Measurements from ENCODE around the gene DPCD.

The DPCD gene

DNA sequence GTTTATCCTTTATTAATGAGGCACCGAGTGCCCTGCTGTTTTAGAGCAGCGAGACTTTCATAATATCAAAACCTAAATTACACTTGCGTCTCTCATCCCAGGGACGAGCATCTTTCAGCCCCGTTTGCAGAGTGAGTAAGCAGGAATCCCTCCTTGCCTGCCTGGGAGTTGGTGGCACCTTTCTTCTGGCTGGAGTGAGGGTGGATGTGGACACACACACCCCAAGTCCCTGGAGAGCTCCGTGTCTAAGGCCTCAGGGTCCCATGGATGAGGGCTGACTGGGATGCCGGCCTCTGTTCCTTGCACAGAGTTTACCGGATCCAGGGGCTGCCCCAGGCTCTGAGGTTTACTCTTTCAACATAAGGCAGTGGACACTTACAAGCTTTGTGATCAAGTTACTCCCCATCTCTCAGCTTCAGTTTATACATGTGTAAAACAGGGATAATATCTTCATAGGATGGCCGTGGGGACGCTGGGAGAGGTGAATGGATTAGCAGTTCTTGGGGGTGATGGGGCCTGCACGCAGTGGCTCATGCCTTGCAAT lies 24.6 kb upstream of the DPCD start:
- H3K4me3 ChIP-seq (ENCODE audit: low read depth, low read length) = no peak overlapping the region
- TF ChIP-seq, protein P1, sequence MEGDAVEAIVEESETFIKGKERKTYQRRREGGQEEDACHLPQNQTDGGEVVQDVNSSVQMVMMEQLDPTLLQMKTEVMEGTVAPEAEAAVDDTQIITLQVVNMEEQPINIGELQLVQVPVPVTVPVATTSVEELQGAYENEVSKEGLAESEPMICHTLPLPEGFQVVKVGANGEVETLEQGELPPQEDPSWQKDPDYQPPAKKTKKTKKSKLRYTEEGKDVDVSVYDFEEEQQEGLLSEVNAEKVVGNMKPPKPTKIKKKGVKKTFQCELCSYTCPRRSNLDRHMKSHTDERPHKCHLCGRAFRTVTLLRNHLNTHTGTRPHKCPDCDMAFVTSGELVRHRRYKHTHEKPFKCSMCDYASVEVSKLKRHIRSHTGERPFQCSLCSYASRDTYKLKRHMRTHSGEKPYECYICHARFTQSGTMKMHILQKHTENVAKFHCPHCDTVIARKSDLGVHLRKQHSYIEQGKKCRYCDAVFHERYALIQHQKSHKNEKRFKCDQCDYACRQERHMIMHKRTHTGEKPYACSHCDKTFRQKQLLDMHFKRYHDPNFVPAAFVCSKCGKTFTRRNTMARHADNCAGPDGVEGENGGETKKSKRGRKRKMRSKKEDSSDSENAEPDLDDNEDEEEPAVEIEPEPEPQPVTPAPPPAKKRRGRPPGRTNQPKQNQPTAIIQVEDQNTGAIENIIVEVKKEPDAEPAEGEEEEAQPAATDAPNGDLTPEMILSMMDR (IDR thresholded peaks at IDR 0.05; ENCODE audit: borderline replicate concordance, insufficient read depth, low read depth, low read length) = no peak

DNA sequence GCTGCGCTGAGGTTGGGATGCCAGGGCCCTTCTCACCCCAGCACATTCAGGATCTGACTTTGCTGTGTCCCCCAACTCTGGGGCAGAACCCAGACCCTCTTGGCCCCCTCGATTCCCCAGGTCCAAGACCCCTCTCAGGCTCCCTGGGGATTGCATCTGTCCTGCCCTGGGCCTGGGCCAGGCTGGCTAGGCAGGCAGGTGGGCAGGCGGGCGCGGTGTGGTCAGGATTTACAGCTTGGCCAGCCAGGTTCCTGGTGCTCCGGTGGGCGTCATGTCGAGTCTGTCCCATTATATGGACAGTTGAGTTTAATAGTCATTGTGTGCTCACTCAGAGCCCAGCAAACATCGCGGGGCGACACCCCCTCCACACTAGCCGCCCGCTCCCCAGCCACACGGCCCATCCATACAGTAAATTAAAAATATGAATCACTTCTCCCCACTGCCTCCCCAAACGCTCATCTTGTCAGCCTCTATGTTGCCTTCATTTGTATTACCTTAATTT lies 23.6 kb upstream of the DPCD start:
- TF ChIP-seq, protein P1 (IDR thresholded peaks at IDR 0.05; ENCODE audit: borderline replicate concordance, insufficient read depth, low read depth, low read length) = no peak
- no peak overlapping the region for H3K4me3 ChIP-seq (ENCODE audit: low read depth, low read length)

DNA sequence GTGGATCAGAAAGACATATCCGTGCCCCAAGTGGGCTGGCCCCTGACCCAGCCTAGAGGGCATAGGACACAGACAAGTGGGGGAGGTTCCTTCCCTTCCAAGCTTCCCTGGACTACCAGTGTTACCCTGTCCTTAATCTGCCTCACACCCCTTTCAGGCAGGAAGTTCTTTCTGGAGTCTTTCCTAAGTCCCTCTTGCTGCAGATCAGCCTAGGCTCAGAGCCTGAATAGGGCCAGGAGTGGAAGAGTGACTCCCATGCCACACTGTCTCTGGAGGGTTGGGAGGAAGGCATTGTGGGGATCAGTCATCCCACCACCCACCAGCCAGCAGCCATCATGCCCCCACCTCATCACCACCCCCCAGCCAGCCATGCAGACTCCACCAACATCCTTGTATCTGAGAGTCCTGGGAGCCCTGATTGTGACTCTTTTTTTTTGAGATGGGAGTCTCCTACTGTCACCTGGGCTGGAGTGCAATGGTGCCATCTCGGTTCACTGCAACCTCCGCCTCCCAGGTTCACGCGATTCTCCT lies 22.7 kb upstream of the DPCD start:
- H3K4me3 ChIP-seq (ENCODE audit: low read depth, low read length) = no peak overlapping the region
- TF ChIP-seq, protein P1 (IDR thresholded peaks at IDR 0.05; ENCODE audit: borderline replicate concordance, insufficient read depth, low read depth, low read length) = no peak

DNA sequence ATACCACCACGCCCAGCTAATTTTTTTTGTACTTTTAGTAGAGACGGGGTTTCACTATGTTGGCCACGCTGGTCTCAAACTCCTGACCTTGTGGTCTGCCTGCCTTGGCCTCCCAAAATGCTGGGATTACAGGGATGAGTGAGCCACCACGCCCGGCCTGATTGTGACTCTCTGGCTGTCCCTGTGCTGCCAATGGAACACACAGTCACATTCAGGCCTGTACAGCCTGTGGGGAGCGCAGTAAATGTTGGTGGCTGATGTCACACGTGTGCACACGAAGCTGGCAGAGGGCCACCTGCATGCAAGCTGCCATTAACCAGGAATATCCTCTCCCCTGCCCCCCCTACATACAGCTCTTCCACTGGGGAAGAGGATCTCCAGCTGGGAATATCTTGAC lies 22.2 kb upstream of the DPCD start:
- no peak overlapping the region for H3K4me3 ChIP-seq (ENCODE audit: low read depth, low read length)
- TF ChIP-seq, protein P1 (IDR thresholded peaks at IDR 0.05; ENCODE audit: borderline replicate concordance, insufficient read depth, low read depth, low read length) = no peak

DNA sequence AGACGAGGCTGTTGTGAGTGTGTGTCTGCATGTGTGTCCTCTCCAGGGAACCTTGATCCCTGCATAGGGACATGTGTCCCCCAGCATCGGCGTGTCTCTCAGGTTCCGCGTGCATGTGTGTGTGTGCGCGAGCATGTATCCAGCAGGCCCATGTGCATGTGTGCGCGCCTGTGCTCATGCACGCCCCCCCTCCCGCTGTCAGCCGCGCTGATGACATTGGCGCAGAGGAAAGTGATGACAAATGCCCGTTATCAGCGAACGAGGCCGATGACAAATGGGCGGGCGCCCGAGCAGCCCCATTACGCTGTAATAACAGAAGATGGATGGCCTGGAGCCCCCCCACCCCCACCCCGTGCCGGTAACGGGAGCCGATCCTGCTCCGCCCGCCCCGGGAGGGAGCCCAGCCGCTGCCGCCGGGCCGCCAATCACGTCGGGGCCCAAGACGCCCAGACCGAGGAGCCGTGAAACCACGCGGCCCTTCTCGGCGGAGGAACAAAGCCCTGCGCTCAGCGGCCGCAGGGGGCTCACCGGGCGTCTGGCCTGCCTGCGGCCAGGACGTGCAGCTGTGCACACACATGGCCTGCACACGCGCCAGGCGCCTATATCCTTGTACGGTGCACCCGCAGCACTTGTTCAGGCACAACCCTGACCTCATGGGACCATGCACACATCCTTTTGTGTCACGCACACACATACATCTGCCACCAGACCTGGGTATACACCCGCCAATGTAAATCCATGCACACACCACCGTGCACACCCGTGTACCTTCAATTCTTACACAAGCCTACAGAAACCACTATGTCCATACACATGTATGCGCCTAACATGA lies 21.6 kb upstream of the DPCD start:
- H3K4me3 ChIP-seq (ENCODE audit: low read depth, low read length) = no peak overlapping the region
- TF ChIP-seq, protein P1 (IDR thresholded peaks at IDR 0.05; ENCODE audit: borderline replicate concordance, insufficient read depth, low read depth, low read length) = peak; percentile 31; the same call in 1 of the 2 replicates

DNA sequence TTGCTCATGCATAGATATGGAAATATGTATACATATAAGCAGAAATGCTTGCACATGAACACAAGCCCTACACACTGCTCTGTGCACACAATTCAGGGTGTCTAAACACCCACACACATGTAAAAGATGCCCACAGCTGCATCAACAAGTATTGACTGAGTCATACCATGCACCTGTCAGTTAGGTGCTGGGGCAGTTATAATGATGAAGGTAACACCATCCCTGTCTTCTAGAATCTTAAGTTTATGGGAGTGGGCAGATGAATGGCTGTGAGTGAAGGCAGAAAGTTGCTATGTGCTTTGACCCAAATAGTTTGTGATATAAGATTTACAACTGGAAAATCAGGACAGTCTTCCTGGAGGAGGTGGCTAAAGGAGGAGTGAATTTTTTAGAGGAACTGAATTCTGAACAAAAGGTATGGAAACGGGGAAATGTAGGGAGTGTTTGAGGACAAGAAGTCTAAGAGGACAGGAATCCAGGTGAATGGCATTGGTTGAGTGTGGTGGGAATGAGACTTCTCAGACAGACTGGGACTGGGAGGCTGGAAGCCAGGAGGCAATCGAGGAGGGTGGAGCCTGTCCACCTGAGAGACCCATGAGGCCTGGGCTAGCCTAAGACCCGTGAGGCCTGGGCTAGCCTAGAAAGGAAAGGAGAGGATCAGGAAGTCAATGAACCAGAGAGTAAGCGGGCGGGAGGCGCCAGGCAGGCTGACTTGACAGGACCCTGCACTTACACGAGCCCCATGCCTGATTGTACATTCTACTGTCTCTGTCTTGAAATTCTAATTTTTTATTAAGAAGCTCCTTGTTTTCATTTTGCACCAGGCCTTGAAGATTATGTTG lies 20.7 kb upstream of the DPCD start:
- no peak overlapping the region for H3K4me3 ChIP-seq (ENCODE audit: low read depth, low read length)
- TF ChIP-seq, protein P1 (IDR thresholded peaks at IDR 0.05; ENCODE audit: borderline replicate concordance, insufficient read depth, low read depth, low read length) = no peak

Measured in GM12875 (cell line).